B cell (primary cell): Measurements from ENCODE around the gene TSPAN32. TPM values are rescaled to one million over a fixed set of nuclear protein-coding genes. Genes with fewer than 3 reads are reported as not detected.

ENCODE experiments used
- ATAC-seq: fragments of 200-7000 bp; cut with Tn5 transposase; one replicate; pipeline ENCODE4 v1.10.0; 2021; ENCODE audit warnings: low read depth, mild to moderate bottlenecking, moderate number of reproducible peaks, moderate library complexity
- CTCF ChIA-PET: fragments of 350-600 bp; sonication (Branson Sonifier 250); formaldehyde crosslinking; loops from one replicate; lab custom pipeline; 2021; ENCODE audit warnings: antibody characterized with exemption, inconsistent platforms; lab: Charles Lee
- POLR2A ChIA-PET: fragments of 350-600 bp; sonication (Branson Sonifier 250); formaldehyde crosslinking; loops from one replicate; lab custom pipeline; 2021; ENCODE audit warnings: antibody characterized with exemption; lab: Charles Lee
- DNase-seq: peaks from one replicate; pipeline ENCODE4 v3.0.0; 2013
- H2AFZ ChIP-seq: 2 replicates; pipeline ENCODE4 v1.6.1; 2012; ENCODE audit warnings: mild to moderate bottlenecking, low read depth, low read length; ENCODE audit not compliant: insufficient read depth, poor library complexity, severe bottlenecking
- H3K27ac ChIP-seq, 2 donors: 1 replicate in 1 of 2; 2 replicates in 1 of 2; pipeline ENCODE4 v1.5.1; 2012 to 2013; ENCODE audit warnings: low read length in 2 of 2, mild to moderate bottlenecking in 2 of 2, moderate library complexity in 1 of 2
- H3K27me3 ChIP-seq, 4 experiments: fragments of 200-600 bp in 1 of 4; sonication (generic) in 1 of 4; replicated peaks in 1 of 4; 1 replicate in 2 of 4; 2 replicates in 2 of 4; pipeline versions ENCODE4 v1.6.1 to v1.7.0; 2013 to 2016; ENCODE audit warnings: low read length in 3 of 4, mild to moderate bottlenecking in 2 of 4, mixed read lengths in 1 of 4, moderate library complexity in 1 of 4; ENCODE audit not compliant: insufficient read depth in 4 of 4, control insufficient read depth in 3 of 4; ENCODE audit errors: control extremely low read depth in 1 of 4
- H3K36me3 ChIP-seq, 2 experiments: replicated peaks in 1 of 2; 1 replicate in 1 of 2; 2 replicates in 1 of 2; pipeline versions ENCODE4 v1.6.1 to v1.7.1; 2013; ENCODE audit warnings: low read length in 1 of 2; ENCODE audit not compliant: insufficient read depth in 2 of 2, control insufficient read depth in 1 of 2; ENCODE audit errors: control extremely low read depth in 1 of 2, extremely low read depth in 1 of 2
- H3K4me1 ChIP-seq, 2 donors: fragments of 200-600 bp in 1 of 2; sonication (generic) in 1 of 2; 1 replicate in 1 of 2; 2 replicates in 1 of 2; pipeline versions ENCODE4 v1.5.1 to v1.6.1; 2013 to 2017; ENCODE audit warnings: low read length in 2 of 2; ENCODE audit not compliant: control insufficient read depth in 2 of 2, insufficient read depth in 2 of 2
- H3K4me2 ChIP-seq: replicated peaks from 2 replicates; pipeline ENCODE3; 2012; ENCODE audit warnings: mild to moderate bottlenecking, low read depth, low read length; ENCODE audit not compliant: poor library complexity, severe bottlenecking
- H3K4me3 ChIP-seq, 5 experiments: fragments of 200-600 bp in 1 of 5; sonication (generic) in 1 of 5; 1 replicate in 3 of 5; 2 replicates in 2 of 5; pipeline versions ENCODE4 v1.5.1 to v1.7.0; 2011 to 2016; ENCODE audit warnings: low read length in 4 of 5, mild to moderate bottlenecking in 4 of 5, low read depth in 2 of 5, control low read depth in 1 of 5, moderate library complexity in 1 of 5; ENCODE audit not compliant: insufficient read depth in 1 of 5; ENCODE audit errors: control extremely low read depth in 1 of 5, extremely low read depth in 1 of 5
- H3K79me2 ChIP-seq: fragments of 200-600 bp; sonication (generic); one replicate; pipeline ENCODE4 v1.6.0; 2016; ENCODE audit warnings: low read length; ENCODE audit not compliant: control insufficient read depth, insufficient read depth
- H3K9ac ChIP-seq: fragments of 200-600 bp; sonication (generic); 2 replicates; pipeline ENCODE4 v1.6.1; 2017; ENCODE audit warnings: mild to moderate bottlenecking, low read length, moderate library complexity
- H3K9me3 ChIP-seq, 3 donors: one replicate each; pipeline versions ENCODE4 v1.6.1 to v1.7.1; 2013; ENCODE audit warnings: low read length in 2 of 3; ENCODE audit not compliant: control insufficient read depth in 2 of 3, insufficient read depth in 1 of 3; ENCODE audit errors: control extremely low read depth in 1 of 3
- H4K20me1 ChIP-seq: 2 replicates; pipeline ENCODE4 v1.6.0; 2012; ENCODE audit warnings: mild to moderate bottlenecking, low read length; ENCODE audit not compliant: insufficient read depth, control insufficient read depth, poor library complexity, severe bottlenecking
- H3K27ac Mint-ChIP-seq: one replicate; pipeline ENCODE4 v1.8.0; 2021; ENCODE audit warnings: mixed read lengths
- H3K27me3 Mint-ChIP-seq: one replicate; pipeline ENCODE4 v1.8.0; 2021; ENCODE audit warnings: mixed read lengths
- H3K4me1 Mint-ChIP-seq: one replicate; pipeline ENCODE4 v1.8.0; 2021; ENCODE audit warnings: mixed read lengths
- H3K4me3 Mint-ChIP-seq: one replicate; pipeline ENCODE4 v1.8.0; 2021; ENCODE audit warnings: mixed read lengths
- H3K9me3 Mint-ChIP-seq: one replicate; pipeline ENCODE4 v1.8.0; 2022; ENCODE audit warnings: mixed read lengths; ENCODE audit not compliant: insufficient read depth
- EZH2 ChIP-seq: IDR thresholded peaks from 2 replicates; pipeline ENCODE4 v1.6.1; 2012; ENCODE audit warnings: borderline replicate concordance, low read depth, mild to moderate bottlenecking, moderate library complexity, low read length; ENCODE audit not compliant: insufficient read depth, poor library complexity, severe bottlenecking
- WGBS: methylation state at CpG from one replicate; pipeline ENCODE4 v1.1.5; 2013; ENCODE audit warnings: missing lambda C conversion rate; ENCODE audit not compliant: insufficient coverage; 5-methylcytosine and 5-hydroxymethylcytosine counted together
- intact Hi-C: fragments of 100-400 bp; cut with micrococcal nuclease; formaldehyde crosslinking; loops from one replicate; pipeline ENCODE4 v1.10.0; 2022
- polyA plus RNA-seq: library from polyadenylated mRNA; depleted of rRNA; stranded (reverse); fragments of >200 nt; gene quantifications from 2 replicates; pipeline ENCODE4 v1.2.3, GENCODE V29; 2012
- total RNA-seq, 2 donors: library from RNA; stranded (reverse); fragments of 120-200 nt in 1 of 2; gene quantifications; 1 replicate in 1 of 2; 2 replicates in 1 of 2; pipeline versions ENCODE4 v1.2.3 to v1.2.4, GENCODE V29; 2013 to 2022
- TF ChIP-seq, protein P1 (sequence below): fragments of 200-600 bp; IDR thresholded peaks from one replicate; pipeline ENCODE4 v1.8.0; 2022; ENCODE audit warnings: antibody characterized with exemption, mild to moderate bottlenecking

TSPAN32 gene
- total and polyA plus RNA-seq, 2 donors (not counting 1 experiment from before 2014, with no cell fraction given): 22.2 to 75.9 TPM

DNA sequence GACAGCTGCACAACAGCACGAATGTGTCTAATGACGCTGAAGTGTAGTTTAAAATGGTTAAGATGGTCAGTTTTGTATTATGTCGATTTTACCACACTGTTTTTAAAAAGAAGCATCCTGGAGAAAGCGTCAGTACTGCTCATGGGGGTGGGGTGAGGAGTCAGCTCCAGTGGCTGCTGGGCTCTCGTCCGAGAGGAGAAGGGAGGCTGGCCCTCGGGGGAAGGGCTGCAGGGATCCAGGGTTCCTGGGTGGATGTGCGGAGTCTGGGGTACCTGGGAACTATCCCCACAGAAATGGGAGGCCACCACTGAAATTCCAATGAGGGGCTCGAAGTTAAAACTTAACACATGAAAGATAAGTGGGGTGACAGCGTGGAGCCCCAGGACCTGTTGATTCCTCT is 12.0 kb upstream of the TSPAN32 start:
- Mint-ChIP-seq H3K27me3 (peaks cover 12% of the 10 kb centered on the region), H3K4me1 (peaks cover 4% of the 10 kb centered on the region), H3K4me3 (no peak overlapping the region), H3K9me3 (no peaks in the 10 kb centered on the region), H3K27ac (no peak overlapping the region)
- Histone ChIP-seq H3K4me2 (no peak overlapping the region), H3K9ac (no peak overlapping the region), H3K36me3 (no peaks in the 10 kb centered on the region), H3K79me2 (no peaks in the 10 kb centered on the region), H4K20me1 (no peaks in the 10 kb centered on the region), H3K9me3 (no peaks in the 10 kb centered on the region), H3K4me1 (no peaks in the 10 kb centered on the region), H3K27ac (no peak overlapping the region), H2AFZ (no peak overlapping the region), H3K27me3 (peaks cover 0 to 7% (median 2%) of the 10 kb centered on the region in 4 experiments), H3K4me3 (no peak overlapping the region)
- ChIA-PET CTCF (interaction anchor here (1.0 to 1.1 kb wide), 2 partner anchors 15 to 131 kb away, joined by 3 to 5 read pairs; no protein-coding TSS in a partner anchor), POLR2A (no interaction called here)
- ATAC-seq: no peak
- intact Hi-C loops: no loop called here
- no peak for TF ChIP-seq EZH2
- TF ChIP-seq, protein P1, sequence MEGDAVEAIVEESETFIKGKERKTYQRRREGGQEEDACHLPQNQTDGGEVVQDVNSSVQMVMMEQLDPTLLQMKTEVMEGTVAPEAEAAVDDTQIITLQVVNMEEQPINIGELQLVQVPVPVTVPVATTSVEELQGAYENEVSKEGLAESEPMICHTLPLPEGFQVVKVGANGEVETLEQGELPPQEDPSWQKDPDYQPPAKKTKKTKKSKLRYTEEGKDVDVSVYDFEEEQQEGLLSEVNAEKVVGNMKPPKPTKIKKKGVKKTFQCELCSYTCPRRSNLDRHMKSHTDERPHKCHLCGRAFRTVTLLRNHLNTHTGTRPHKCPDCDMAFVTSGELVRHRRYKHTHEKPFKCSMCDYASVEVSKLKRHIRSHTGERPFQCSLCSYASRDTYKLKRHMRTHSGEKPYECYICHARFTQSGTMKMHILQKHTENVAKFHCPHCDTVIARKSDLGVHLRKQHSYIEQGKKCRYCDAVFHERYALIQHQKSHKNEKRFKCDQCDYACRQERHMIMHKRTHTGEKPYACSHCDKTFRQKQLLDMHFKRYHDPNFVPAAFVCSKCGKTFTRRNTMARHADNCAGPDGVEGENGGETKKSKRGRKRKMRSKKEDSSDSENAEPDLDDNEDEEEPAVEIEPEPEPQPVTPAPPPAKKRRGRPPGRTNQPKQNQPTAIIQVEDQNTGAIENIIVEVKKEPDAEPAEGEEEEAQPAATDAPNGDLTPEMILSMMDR: no peak
- WGBS: 94% methylated on average over 10 of the region's 10 CpGs
- DNase-seq: no peak

DNA sequence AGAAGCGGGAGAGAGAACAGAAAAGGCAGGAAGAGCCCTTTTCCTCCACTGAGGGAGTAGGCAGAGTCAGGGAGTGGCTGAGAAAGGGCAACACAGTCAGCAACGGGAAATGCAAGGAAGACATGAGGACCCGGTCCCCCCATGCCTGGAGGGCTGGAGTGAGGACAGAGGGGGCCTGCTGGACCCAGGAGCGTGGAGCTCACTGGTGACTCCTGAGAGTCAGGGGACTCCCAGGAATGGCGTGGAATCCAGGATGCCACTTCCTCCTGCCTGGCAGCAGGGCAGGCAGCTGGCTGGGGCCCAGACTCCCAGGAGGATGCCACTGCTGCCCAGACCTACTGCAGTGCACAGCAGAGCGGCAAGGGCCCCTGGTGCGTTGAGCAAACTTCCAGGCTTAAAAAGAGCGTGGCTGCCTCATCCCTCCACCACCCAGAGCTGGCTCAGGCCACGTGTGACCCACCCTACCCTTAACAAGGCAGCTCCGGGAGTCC is 11.4 kb upstream of the TSPAN32 start:
- H3K4me3 ChIP-seq: no peak overlapping the region
- no peak for DNase-seq
- H3K4me1 ChIP-seq: no peaks in the 10 kb centered on the region
- peaks cover 0 to 4% (median 2%) of the 10 kb centered on the region in 4 experiments for H3K27me3 ChIP-seq
- no peaks in the 10 kb centered on the region for H3K79me2 ChIP-seq
- H3K36me3 ChIP-seq: no peaks in the 10 kb centered on the region
- no peak overlapping the region for H3K27ac ChIP-seq
- H3K27me3 Mint-ChIP-seq: peaks cover 12% of the 10 kb centered on the region
- no peak overlapping the region for H3K4me3 Mint-ChIP-seq
- no peak overlapping the region for H3K4me2 ChIP-seq
- no peak for ATAC-seq
- H2AFZ ChIP-seq: no peak overlapping the region
- peaks cover 5% of the 10 kb centered on the region for H3K4me1 Mint-ChIP-seq
- H4K20me1 ChIP-seq: no peaks in the 10 kb centered on the region
- H3K9ac ChIP-seq: no peak overlapping the region
- H3K9me3 ChIP-seq: no peaks in the 10 kb centered on the region
- WGBS: 74% methylated on average over 10 of the region's 10 CpGs
- TF ChIP-seq, protein P1: no peak
- no peak for TF ChIP-seq EZH2
- ChIA-PET POLR2A (no interaction called here), CTCF (interaction anchor here (1.0 kb wide), 1 partner anchor 15 kb away, joined by 5 read pairs; no protein-coding TSS in a partner anchor)
- no peak overlapping the region for H3K27ac Mint-ChIP-seq
- intact Hi-C loops: no loop called here
- H3K9me3 Mint-ChIP-seq: no peaks in the 10 kb centered on the region
